ENCODE measurements around the gene PTPRA. TPM values are rescaled to one million over a fixed set of nuclear protein-coding genes. Genes with fewer than 3 reads are reported as not detected.

Gene PTPRA
- total RNA-seq, 1 experiment from 2014 or later, result 29.3 TPM

DNA sequence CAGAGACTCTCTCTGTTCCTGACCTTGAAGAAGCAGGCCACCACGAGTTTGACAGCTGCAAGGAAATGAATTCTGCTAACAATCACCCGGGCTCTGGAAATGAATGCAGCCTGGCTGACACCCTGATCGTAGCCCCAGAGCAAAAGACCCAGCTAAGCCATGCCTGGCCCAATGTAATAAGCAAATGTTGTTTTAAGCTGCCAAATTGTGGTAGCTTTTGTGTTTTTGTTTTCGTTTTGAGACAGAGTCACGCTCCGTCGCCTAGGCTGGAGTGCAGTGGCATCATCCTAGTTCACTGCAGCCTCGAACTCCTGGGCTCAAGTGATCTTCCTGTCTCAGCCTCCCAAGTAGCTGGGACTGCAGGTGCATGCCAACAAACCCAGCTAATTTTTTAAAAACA lies 194.8 kb downstream of the PTPRA start:
- no peak overlapping the region for H3K27ac Mint-ChIP-seq (ENCODE audit: low read depth, unreplicated experiment)
- ChIA-PET POLR2A (interaction anchor here (0.9 kb wide), 1 partner anchor 42 kb away, joined by 3 read pairs; no protein-coding TSS in a partner anchor), CTCF (interaction anchor here (0.7 to 1.6 kb wide), 3 partner anchors 10 to 786 kb away, joined by 3 read pairs; no protein-coding TSS in a partner anchor)
- peaks cover 11% of the 10 kb centered on the region for H3K4me1 Mint-ChIP-seq (ENCODE audit: insufficient read depth, unreplicated experiment)
- intact Hi-C loops (cut with micrococcal nuclease), result no loop called here
- H3K4me3 Mint-ChIP-seq (ENCODE audit: unreplicated experiment), result no peak overlapping the region
- no peaks in the 10 kb centered on the region for H3K27me3 Mint-ChIP-seq (ENCODE audit: insufficient read depth, unreplicated experiment)
- no peaks in the 10 kb centered on the region for H3K9me3 Mint-ChIP-seq (ENCODE audit: unreplicated experiment)
- no peaks in the 10 kb centered on the region for H3K36me3 Mint-ChIP-seq (ENCODE audit: insufficient read depth, unreplicated experiment)
- TF ChIP-seq, protein P1, sequence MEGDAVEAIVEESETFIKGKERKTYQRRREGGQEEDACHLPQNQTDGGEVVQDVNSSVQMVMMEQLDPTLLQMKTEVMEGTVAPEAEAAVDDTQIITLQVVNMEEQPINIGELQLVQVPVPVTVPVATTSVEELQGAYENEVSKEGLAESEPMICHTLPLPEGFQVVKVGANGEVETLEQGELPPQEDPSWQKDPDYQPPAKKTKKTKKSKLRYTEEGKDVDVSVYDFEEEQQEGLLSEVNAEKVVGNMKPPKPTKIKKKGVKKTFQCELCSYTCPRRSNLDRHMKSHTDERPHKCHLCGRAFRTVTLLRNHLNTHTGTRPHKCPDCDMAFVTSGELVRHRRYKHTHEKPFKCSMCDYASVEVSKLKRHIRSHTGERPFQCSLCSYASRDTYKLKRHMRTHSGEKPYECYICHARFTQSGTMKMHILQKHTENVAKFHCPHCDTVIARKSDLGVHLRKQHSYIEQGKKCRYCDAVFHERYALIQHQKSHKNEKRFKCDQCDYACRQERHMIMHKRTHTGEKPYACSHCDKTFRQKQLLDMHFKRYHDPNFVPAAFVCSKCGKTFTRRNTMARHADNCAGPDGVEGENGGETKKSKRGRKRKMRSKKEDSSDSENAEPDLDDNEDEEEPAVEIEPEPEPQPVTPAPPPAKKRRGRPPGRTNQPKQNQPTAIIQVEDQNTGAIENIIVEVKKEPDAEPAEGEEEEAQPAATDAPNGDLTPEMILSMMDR (IDR thresholded peaks at IDR 0.05; ENCODE audit: unreplicated experiment), result no peak
- DNase-seq (ENCODE audit: unreplicated experiment), result no peak
- no TSS peak for BruUV-seq (replicated peaks)

DNA sequence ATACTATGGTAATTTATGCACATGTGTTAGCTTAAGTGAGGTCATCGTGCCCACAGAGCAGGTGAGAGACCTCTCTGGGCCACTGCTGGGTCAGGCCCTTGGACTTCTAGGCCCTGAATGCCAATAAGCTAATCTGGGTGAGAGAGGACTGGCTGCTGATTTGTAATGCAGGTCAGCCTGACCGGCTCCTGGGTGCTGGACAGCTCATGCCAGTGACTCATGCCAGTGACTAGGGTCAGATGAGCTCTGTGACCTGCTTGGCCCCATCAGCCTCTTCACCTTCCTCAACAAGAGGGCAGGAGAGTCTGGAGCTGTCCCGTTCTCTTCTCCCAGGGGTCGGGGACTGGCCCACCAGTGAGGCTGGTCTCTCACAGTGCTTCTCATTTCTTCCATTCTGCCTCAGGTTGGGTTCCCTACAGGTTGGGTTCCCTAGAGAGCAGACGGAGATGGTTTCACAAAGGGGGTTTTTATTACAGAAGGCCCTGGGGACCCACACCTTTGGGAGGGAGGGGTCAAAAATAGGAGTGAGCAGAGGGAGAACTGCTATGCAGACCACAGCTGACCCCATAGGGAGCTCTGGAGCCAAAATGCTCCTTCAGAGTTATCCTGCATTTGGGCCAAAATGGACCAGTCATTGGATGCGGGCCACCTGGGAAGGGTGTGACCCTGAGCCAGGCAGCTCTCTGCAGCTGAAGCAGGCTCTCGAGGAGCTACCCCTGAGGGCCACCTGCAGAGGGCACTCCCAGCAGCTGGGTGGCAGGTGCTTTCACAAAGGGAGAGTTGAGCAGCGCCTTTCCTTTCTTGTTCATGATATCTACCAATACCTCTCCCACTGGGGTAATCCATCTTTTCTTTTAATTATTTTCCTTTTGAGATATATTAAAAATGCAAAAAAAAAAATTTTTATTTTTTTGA lies 196.0 kb downstream of the PTPRA start:
- Mint-ChIP-seq H3K4me1 (ENCODE audit: insufficient read depth, unreplicated experiment) (peaks cover 11% of the 10 kb centered on the region), H3K4me3 (ENCODE audit: unreplicated experiment) (no peak overlapping the region), H3K27me3 (ENCODE audit: insufficient read depth, unreplicated experiment) (no peaks in the 10 kb centered on the region), H3K9me3 (ENCODE audit: unreplicated experiment) (no peaks in the 10 kb centered on the region), H3K36me3 (ENCODE audit: insufficient read depth, unreplicated experiment) (no peaks in the 10 kb centered on the region), H3K27ac (ENCODE audit: low read depth, unreplicated experiment) (no peak overlapping the region)
- TF ChIP-seq, protein P1 (IDR thresholded peaks at IDR 0.05; ENCODE audit: unreplicated experiment), result no peak
- POLR2A ChIA-PET, result interaction anchor here (0.9 kb wide), 1 partner anchor 41 kb away, joined by 3 read pairs; no protein-coding TSS in a partner anchor
- DNase-seq (ENCODE audit: unreplicated experiment), result no peak
- intact Hi-C loops (cut with micrococcal nuclease), result no loop called here
- BruUV-seq (replicated peaks), result no TSS peak
- CTCF ChIA-PET, result interaction anchor here (0.8 to 2.2 kb wide), 5 partner anchors 13 to 47 kb away, joined by 3 to 13 read pairs (median 5); no protein-coding TSS in a partner anchor

DNA sequence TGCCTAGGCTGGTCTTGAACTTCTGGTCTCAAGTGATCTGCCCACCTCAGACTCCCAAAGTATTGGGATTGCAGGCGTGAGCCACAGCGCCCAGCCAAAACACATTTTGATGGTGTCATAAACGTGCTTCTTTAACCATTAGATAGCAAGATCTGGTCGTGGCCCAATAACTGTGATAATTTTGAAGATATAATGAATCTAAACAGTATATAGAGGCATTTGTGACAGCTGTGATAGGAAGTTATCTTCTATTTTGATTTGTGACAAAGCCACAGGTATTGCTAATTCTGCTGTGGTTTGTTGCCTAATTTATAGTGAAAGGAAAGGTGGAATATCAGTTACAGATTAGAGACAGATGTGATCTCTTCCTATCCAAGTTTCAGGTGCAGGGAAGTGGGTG lies 197.4 kb downstream of the PTPRA start:
- ChIA-PET POLR2A (no interaction called here), CTCF (interaction anchor here (2.2 kb wide), 1 partner anchor 18 kb away, joined by 13 read pairs; no protein-coding TSS in a partner anchor)
- Mint-ChIP-seq H3K4me1 (ENCODE audit: insufficient read depth, unreplicated experiment) (peaks cover 18% of the 10 kb centered on the region), H3K27me3 (ENCODE audit: insufficient read depth, unreplicated experiment) (no peaks in the 10 kb centered on the region), H3K27ac (ENCODE audit: low read depth, unreplicated experiment) (no peak overlapping the region), H3K9me3 (ENCODE audit: unreplicated experiment) (no peaks in the 10 kb centered on the region), H3K36me3 (ENCODE audit: insufficient read depth, unreplicated experiment) (no peaks in the 10 kb centered on the region), H3K4me3 (ENCODE audit: unreplicated experiment) (no peak overlapping the region)
- TF ChIP-seq, protein P1 (IDR thresholded peaks at IDR 0.05; ENCODE audit: unreplicated experiment), result no peak
- DNase-seq (ENCODE audit: unreplicated experiment), result no peak
- BruUV-seq (replicated peaks), result no TSS peak
- intact Hi-C loops (cut with micrococcal nuclease), result no loop called here

DNA sequence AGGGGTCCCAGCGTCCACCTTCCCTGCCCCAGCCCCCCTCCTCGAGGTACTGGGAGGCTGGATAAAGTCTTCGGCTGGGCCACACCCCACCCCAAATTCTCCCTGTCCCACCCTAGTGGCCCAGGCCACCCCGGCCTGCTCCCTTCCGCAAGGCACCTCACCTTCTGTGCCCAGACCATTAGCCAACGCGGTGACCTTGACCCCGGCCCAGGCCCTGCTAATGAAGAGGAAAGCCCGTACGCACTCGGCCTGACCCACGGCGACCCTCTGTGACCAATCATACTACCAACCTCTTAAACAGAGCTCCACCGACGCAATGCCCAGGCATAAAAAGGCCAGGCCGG lies 198.0 kb downstream of the PTPRA start:
- TF ChIP-seq, protein P1 (IDR thresholded peaks at IDR 0.05; ENCODE audit: unreplicated experiment), result no peak
- Mint-ChIP-seq H3K4me3 (ENCODE audit: unreplicated experiment) (no peak overlapping the region), H3K27me3 (ENCODE audit: insufficient read depth, unreplicated experiment) (no peaks in the 10 kb centered on the region), H3K27ac (ENCODE audit: low read depth, unreplicated experiment) (no peak overlapping the region), H3K36me3 (ENCODE audit: insufficient read depth, unreplicated experiment) (no peaks in the 10 kb centered on the region), H3K9me3 (ENCODE audit: unreplicated experiment) (no peaks in the 10 kb centered on the region), H3K4me1 (ENCODE audit: insufficient read depth, unreplicated experiment) (peaks cover 18% of the 10 kb centered on the region)
- ChIA-PET CTCF (no interaction called here), POLR2A (no interaction called here)
- intact Hi-C loops (cut with micrococcal nuclease), result no loop called here
- no peak for DNase-seq (ENCODE audit: unreplicated experiment)
- BruUV-seq (replicated peaks), result no TSS peak
